HG02938 (cell line): ENCODE measurements around the gene PLAAT1.

Experiments
- ATAC-seq: cut with Tn5 transposase; IDR thresholded peaks from one replicate; pipeline ENCODE4 v1.9.1; 2021; ENCODE audit warnings: mild to moderate bottlenecking, moderate library complexity; ENCODE audit not compliant: unreplicated experiment

The PLAAT1 gene

GRCh38 chr3:193240850-193241706 lies at the start of gene PLAAT1:
PLAAT1 (plus strand) TSS chr3:193241222; CDS start chr3:193255651, 14,429 bp downstream.
- ATAC-seq: peak; percentile 54

GRCh38 chr3:193194371-193194770 lies 46.7 kb upstream of the PLAAT1 start:
- ATAC-seq: no peak

- ATAC-seq: no peak
Observed at GRCh38 chr3:193196746-193197145, 44.3 kb upstream of the PLAAT1 start.

GRCh38 chr3:193207290-193208273 lies 33.4 kb upstream of the PLAAT1 start:
- no peak for ATAC-seq

GRCh38 chr3:193210618-193211017 lies 30.4 kb upstream of the PLAAT1 start:
- no peak for ATAC-seq

- ATAC-seq: no peak
Observed at GRCh38 chr3:193211173-193211572, 29.8 kb upstream of the PLAAT1 start.

- no peak for ATAC-seq
Observed at GRCh38 chr3:193211984-193212383, 29.0 kb upstream of the PLAAT1 start.

GRCh38 chr3:193212844-193213243 lies 28.2 kb upstream of the PLAAT1 start:
- no peak for ATAC-seq

GRCh38 chr3:193214445-193214844 lies 26.6 kb upstream of the PLAAT1 start:
- no peak for ATAC-seq

- no peak for ATAC-seq
Observed at GRCh38 chr3:193225302-193226125, 15.5 kb upstream of the PLAAT1 start.

GRCh38 chr3:193228206-193228605 lies 12.8 kb upstream of the PLAAT1 start:
- no peak for ATAC-seq

- ATAC-seq: no peak
Observed at GRCh38 chr3:193229851-193230420, 11.1 kb upstream of the PLAAT1 start.

GRCh38 chr3:193230610-193231009 lies 10.4 kb upstream of the PLAAT1 start:
- no peak for ATAC-seq

GRCh38 chr3:193231201-193231600 lies 9.8 kb upstream of the PLAAT1 start:
- ATAC-seq: no peak

- ATAC-seq: no peak
Observed at GRCh38 chr3:193236599-193236998, 4.4 kb upstream of the PLAAT1 start.

- ATAC-seq: no peak
Observed at GRCh38 chr3:193237030-193237429, 4.0 kb upstream of the PLAAT1 start.

GRCh38 chr3:193240436-193240849 lies 579 bp upstream of the PLAAT1 start:
- peak; percentile 28 for ATAC-seq

- no peak for ATAC-seq
Observed at GRCh38 chr3:193241716-193242115, 694 bp downstream of the PLAAT1 start.

GRCh38 chr3:193243571-193243970 lies 2.5 kb downstream of the PLAAT1 start:
- ATAC-seq: no peak

- ATAC-seq: no peak
Observed at GRCh38 chr3:193248848-193249468, 7.9 kb downstream of the PLAAT1 start.
